ENCODE results near the gene PLCXD3.

Gene PLCXD3

GRCh38 chr5:41412496-41412895 is 97.9 kb downstream of the PLCXD3 start:
- DNase-seq = no peak

- no peak for DNase-seq
Measured at GRCh38 chr5:41410737-41411136, 99.7 kb downstream of the PLCXD3 start.

GRCh38 chr5:41410307-41410706 is 100.1 kb downstream of the PLCXD3 start:
- no peak for DNase-seq

- DNase-seq = no peak
Measured at GRCh38 chr5:41408676-41409443, 101.5 kb downstream of the PLCXD3 start.

GRCh38 chr5:41406936-41407335 is 103.5 kb downstream of the PLCXD3 start:
- DNase-seq = no peak

GRCh38 chr5:41406424-41406823 is 104.0 kb downstream of the PLCXD3 start:
- DNase-seq = no peak

- no peak for DNase-seq
Measured at GRCh38 chr5:41404757-41405156, 105.6 kb downstream of the PLCXD3 start.

- no peak for DNase-seq
Measured at GRCh38 chr5:41403846-41404245, 106.6 kb downstream of the PLCXD3 start.

GRCh38 chr5:41402845-41403244 is 107.6 kb downstream of the PLCXD3 start:
- no peak for DNase-seq

GRCh38 chr5:41399839-41400238 is 110.6 kb downstream of the PLCXD3 start:
- DNase-seq = no peak

- DNase-seq = no peak
Measured at GRCh38 chr5:41392016-41392415, 118.4 kb downstream of the PLCXD3 start.

GRCh38 chr5:41374631-41375030 is 135.8 kb downstream of the PLCXD3 start:
- no peak for DNase-seq

GRCh38 chr5:41373230-41373629 is 137.2 kb downstream of the PLCXD3 start:
- no peak for DNase-seq

- no peak for DNase-seq
Measured at GRCh38 chr5:41371738-41372137, 138.7 kb downstream of the PLCXD3 start.

GRCh38 chr5:41370482-41370881 is 139.9 kb downstream of the PLCXD3 start:
- DNase-seq = no peak

GRCh38 chr5:41369799-41370198 is 140.6 kb downstream of the PLCXD3 start:
- no peak for DNase-seq

- DNase-seq = no peak
Measured at GRCh38 chr5:41368158-41368557, 142.2 kb downstream of the PLCXD3 start.

GRCh38 chr5:41365369-41365768 is 145.0 kb downstream of the PLCXD3 start:
- no peak for DNase-seq

GRCh38 chr5:41364346-41364745 is 146.1 kb downstream of the PLCXD3 start:
- DNase-seq = no peak

- DNase-seq = no peak
Measured at GRCh38 chr5:41363343-41363986, 146.9 kb downstream of the PLCXD3 start.

GRCh38 chr5:41356786-41357185 is 153.6 kb downstream of the PLCXD3 start:
- no peak for DNase-seq

GRCh38 chr5:41349846-41350245 is 160.6 kb downstream of the PLCXD3 start:
- DNase-seq = no peak

- no peak for DNase-seq
Measured at GRCh38 chr5:41347569-41347968, 162.8 kb downstream of the PLCXD3 start.

- no peak for DNase-seq
Measured at GRCh38 chr5:41346609-41347008, 163.8 kb downstream of the PLCXD3 start.

GRCh38 chr5:41345295-41345694 is 165.1 kb downstream of the PLCXD3 start:
- no peak for DNase-seq
